ENCODE measurements around the gene ILF2.
"Not testable (repeated sequence)": the region's sequence is repeated elsewhere in the genome, so short reads cannot be mapped to it uniquely, and the experiment has no call there.

DNA sequence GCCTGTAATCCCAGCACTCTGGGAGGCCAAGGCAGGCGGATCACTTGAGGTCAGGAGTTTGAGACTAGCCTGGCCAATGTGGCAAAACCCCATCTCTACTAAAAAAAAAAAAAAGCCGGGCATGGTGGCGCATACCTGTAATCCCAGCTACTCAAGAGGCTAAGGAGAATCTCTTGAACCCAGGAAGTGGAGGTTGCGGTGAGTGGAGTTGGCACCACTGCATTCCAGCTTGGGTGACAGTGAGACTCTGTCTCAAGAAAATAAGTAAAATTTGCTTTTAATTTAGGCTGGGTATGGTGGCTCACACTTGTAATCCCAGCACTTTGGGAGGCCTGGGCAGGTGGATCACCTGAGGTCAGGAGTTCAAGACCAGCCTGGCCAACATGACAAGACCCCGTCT, 30.6 kb downstream of the ILF2 start:
- TF ChIP-seq, protein P1, sequence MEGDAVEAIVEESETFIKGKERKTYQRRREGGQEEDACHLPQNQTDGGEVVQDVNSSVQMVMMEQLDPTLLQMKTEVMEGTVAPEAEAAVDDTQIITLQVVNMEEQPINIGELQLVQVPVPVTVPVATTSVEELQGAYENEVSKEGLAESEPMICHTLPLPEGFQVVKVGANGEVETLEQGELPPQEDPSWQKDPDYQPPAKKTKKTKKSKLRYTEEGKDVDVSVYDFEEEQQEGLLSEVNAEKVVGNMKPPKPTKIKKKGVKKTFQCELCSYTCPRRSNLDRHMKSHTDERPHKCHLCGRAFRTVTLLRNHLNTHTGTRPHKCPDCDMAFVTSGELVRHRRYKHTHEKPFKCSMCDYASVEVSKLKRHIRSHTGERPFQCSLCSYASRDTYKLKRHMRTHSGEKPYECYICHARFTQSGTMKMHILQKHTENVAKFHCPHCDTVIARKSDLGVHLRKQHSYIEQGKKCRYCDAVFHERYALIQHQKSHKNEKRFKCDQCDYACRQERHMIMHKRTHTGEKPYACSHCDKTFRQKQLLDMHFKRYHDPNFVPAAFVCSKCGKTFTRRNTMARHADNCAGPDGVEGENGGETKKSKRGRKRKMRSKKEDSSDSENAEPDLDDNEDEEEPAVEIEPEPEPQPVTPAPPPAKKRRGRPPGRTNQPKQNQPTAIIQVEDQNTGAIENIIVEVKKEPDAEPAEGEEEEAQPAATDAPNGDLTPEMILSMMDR (IDR thresholded peaks at IDR 0.05) = not testable (repeated sequence)
- not testable (repeated sequence) for TF ChIP-seq POLR2A, POLR2AphosphoS5, EP300 (IDR thresholded peaks at IDR 0.05)

Measured in gastroesophageal sphincter (tissue), 3 donors.